DMS 273 treated with DMSO at 0.1 percent for 48 hours (cell line): ENCODE results near the gene AKT2.
A peak's percentile ranks its signal among the peaks of the same experiment; 100 is the strongest.
"Not testable (repeated sequence)": the region's sequence is repeated elsewhere in the genome, so short reads cannot be mapped to it uniquely, and the experiment has no call there.

Experiments used
- DNase-seq: peaks from one replicate; lab custom pipeline; 2025; lab: John Stamatoyannopoulos, UW

Gene AKT2

GRCh38 chr19:40284501-40285352 is at the start of gene AKT2:
Gene AKT2, minus strand, starts transcription at chr19:40285345. Its CDS starts 20,078 bp downstream, at chr19:40265267.
- peak; percentile 22 for DNase-seq

GRCh38 chr19:40333083-40333482 is 47.9 kb upstream of the AKT2 start:
- not testable (repeated sequence) for DNase-seq

GRCh38 chr19:40332669-40333068 is 47.5 kb upstream of the AKT2 start:
- DNase-seq, result no peak

- DNase-seq, result no peak
These were observed 45.9 kb upstream of the AKT2 start for GRCh38 chr19:40331052-40331451.

- no peak for DNase-seq
These were observed 41.1 kb upstream of the AKT2 start for GRCh38 chr19:40326201-40326600.

GRCh38 chr19:40323705-40324104 is 38.6 kb upstream of the AKT2 start:
- no peak for DNase-seq

GRCh38 chr19:40322951-40323615 is 37.9 kb upstream of the AKT2 start:
- DNase-seq, result no peak

- DNase-seq, result no peak
These were observed 37.1 kb upstream of the AKT2 start for GRCh38 chr19:40322271-40322610.

- no peak for DNase-seq
These were observed 36.6 kb upstream of the AKT2 start for GRCh38 chr19:40321566-40322270.

GRCh38 chr19:40321076-40321475 is 35.9 kb upstream of the AKT2 start:
- DNase-seq, result no peak

GRCh38 chr19:40320558-40320935 is 35.4 kb upstream of the AKT2 start:
- no peak for DNase-seq

GRCh38 chr19:40317338-40317737 is 32.2 kb upstream of the AKT2 start:
- DNase-seq, result no peak

GRCh38 chr19:40315812-40316470 is 30.8 kb upstream of the AKT2 start:
- DNase-seq, result no peak

- no peak for DNase-seq
These were observed 29.5 kb upstream of the AKT2 start for GRCh38 chr19:40314656-40315055.

- DNase-seq, result no peak
These were observed 28.3 kb upstream of the AKT2 start for GRCh38 chr19:40313229-40313983.

GRCh38 chr19:40312533-40312932 is 27.4 kb upstream of the AKT2 start:
- DNase-seq, result no peak

- no peak for DNase-seq
These were observed 24.5 kb upstream of the AKT2 start for GRCh38 chr19:40309666-40310065.

GRCh38 chr19:40305403-40305802 is 20.3 kb upstream of the AKT2 start:
- DNase-seq, result peak; percentile 58

- DNase-seq, result no peak
These were observed 19.2 kb upstream of the AKT2 start for GRCh38 chr19:40304306-40304705.

GRCh38 chr19:40303765-40304164 is 18.6 kb upstream of the AKT2 start:
- no peak for DNase-seq

GRCh38 chr19:40302224-40303011 is 17.3 kb upstream of the AKT2 start:
- no peak for DNase-seq
